ENCODE measurements around the gene SLC39A8.

DNA sequence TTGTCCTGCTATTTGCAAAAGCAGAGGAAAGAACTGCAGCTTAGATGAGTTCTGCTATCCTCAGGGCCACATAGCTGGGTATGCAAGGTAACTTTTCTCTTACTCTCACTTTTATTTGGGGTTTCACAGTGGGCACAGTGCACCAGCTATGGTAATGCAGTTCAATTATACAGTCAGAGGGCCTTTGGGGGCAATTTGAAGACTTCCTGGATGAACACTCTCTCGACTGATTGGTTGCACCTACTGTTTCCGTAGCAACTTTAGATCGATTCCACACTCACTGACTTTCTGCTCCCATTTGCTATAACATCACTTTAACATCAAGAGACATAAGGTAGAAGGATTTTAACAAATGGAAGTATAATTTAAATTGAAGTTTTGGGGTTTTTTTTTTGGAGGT is 128.6 kb downstream of the SLC39A8 start:
- TF ChIP-seq CTCF (IDR thresholded peaks at IDR 0.05) (no peak), POLR2A (IDR thresholded peaks at IDR 0.05) (no peak), POLR2AphosphoS5 (IDR thresholded peaks at IDR 0.05) (no peak)

Data from prostate gland (tissue), 2 donors.